HUES64 (cell line): ENCODE data around the gene HPDL.
"Not testable (repeated sequence)": the region's sequence is repeated elsewhere in the genome, so short reads cannot be mapped to it uniquely, and the experiment has no call there.

Source experiments
- H3K27ac ChIP-seq: 2 replicates; pipeline ENCODE4 v1.7.0; 2013; ENCODE audit warnings: low read depth, low read length, inconsistent platforms
- H3K27me3 ChIP-seq: 2 replicates; pipeline ENCODE4 v1.6.1; 2013; ENCODE audit warnings: mild to moderate bottlenecking, low read length; ENCODE audit not compliant: insufficient read depth
- H3K36me3 ChIP-seq: 2 replicates; pipeline ENCODE4 v1.6.1; 2013; ENCODE audit warnings: mild to moderate bottlenecking, low read length; ENCODE audit not compliant: insufficient read depth
- H3K4me1 ChIP-seq: 2 replicates; pipeline ENCODE4 v1.6.1; 2013; ENCODE audit warnings: mild to moderate bottlenecking, low read length, moderate library complexity; ENCODE audit not compliant: insufficient read depth
- H3K4me3 ChIP-seq: 2 replicates; pipeline ENCODE4 v1.5.1; 2013; ENCODE audit warnings: mild to moderate bottlenecking, low read length, moderate library complexity
- H3K9ac ChIP-seq: 2 replicates; pipeline ENCODE4 v1.6.1; 2013; ENCODE audit warnings: mild to moderate bottlenecking, low read depth, low read length
- H3K9me3 ChIP-seq: 2 replicates; pipeline ENCODE4 v1.6.1; 2013; ENCODE audit warnings: low read depth, low read length; ENCODE audit not compliant: insufficient read depth
- WGBS: fragments of 150-250, 120-280 bp; methylation state at CpG from one replicate; pipeline ENCODE4 v1.1.7; 2013; ENCODE audit warnings: missing lambda C conversion rate; 5-methylcytosine and 5-hydroxymethylcytosine counted together

HPDL gene

DNA sequence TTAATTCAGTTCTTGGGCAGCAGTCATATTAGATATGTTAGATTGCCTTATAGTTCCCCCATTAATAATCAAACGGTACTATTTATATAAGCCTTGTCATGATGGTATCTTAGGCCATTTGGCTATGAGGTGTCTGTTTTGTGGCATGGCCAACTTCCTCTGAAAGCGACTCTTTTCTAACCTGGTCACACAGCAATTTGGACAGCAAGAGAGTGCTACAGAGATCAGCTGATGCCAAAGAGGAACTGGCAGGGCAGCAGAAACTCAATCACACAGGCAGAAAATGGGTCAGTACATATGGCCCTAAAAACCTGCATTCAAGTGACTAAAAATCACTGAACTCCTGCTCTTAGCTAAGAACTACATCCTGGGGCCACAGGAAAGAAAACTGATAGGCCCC is 27.0 kb downstream of the HPDL start:
- Histone ChIP-seq H3K27ac (no peak overlapping the region), H3K9ac (no peak overlapping the region), H3K4me1 (no peaks in the 10 kb centered on the region), H3K27me3 (no peaks in the 10 kb centered on the region), H3K9me3 (no peaks in the 10 kb centered on the region), H3K4me3 (no peak overlapping the region), H3K36me3 (no peaks in the 10 kb centered on the region)
- WGBS, result 100% methylated on average over 2 of the region's 2 CpGs

DNA sequence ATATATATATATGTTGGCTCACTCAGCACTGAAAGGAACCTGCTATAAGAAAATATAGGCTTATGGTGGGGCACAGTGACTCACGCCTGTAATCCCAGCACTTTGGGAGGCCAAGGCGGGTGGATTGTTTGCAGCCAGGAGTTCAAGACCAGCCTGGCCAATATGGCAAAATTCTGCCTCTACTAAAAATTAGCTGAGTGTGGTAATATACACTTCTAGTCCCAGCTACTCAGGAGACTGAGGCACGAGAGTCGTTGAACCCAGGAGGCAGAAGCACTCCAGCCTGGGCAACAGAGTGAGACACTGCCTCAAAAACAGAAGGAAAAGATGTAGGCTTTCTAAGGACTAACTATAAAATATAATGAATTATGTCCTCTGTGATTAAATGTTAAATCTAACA is 28.1 kb downstream of the HPDL start:
- Histone ChIP-seq H3K9me3 (no peaks in the 10 kb centered on the region), H3K4me1 (peaks cover under 1% of the 10 kb centered on the region), H3K36me3 (no peaks in the 10 kb centered on the region), H3K4me3 (no peak overlapping the region), H3K27ac (no peak overlapping the region), H3K9ac (no peak overlapping the region), H3K27me3 (no peaks in the 10 kb centered on the region)
- WGBS, result 90% methylated on average over 4 of the region's 4 CpGs

- H3K27me3 ChIP-seq, result no peaks in the 10 kb centered on the region
- no peaks in the 10 kb centered on the region for H3K36me3 ChIP-seq
- no peaks in the 10 kb centered on the region for H3K9me3 ChIP-seq
- peaks cover 8% of the 10 kb centered on the region for H3K4me1 ChIP-seq
- H3K4me3 ChIP-seq, result no peak overlapping the region
- no peak overlapping the region for H3K9ac ChIP-seq
- 90% methylated on average over 2 of the region's 2 CpGs for WGBS
- H3K27ac ChIP-seq, result no peak overlapping the region
Observed at GRCh38 chr1:45355683-45356082, 29.0 kb downstream of the HPDL start.

DNA sequence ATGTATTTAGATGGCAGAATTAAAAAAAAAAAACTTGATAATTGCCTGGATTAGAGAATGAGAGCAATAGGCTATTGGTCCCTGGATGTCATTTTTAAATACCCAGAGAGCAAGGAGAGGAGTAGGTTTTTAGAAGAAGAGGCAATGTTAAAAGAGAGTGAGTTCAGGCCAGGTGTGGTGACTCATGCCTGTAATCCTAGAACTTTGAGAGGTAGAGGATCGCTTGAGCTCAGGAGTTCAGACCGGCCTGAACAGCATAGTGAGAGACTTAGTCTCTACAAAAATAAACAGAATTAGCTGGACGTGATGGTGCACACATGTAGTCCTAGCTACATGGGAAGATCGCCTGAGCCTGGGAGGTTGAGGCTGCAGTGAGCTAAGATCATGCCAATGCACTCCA is 29.5 kb downstream of the HPDL start:
- H3K27me3 ChIP-seq, result no peaks in the 10 kb centered on the region
- H3K9me3 ChIP-seq, result no peaks in the 10 kb centered on the region
- no peaks in the 10 kb centered on the region for H3K36me3 ChIP-seq
- 70% methylated on average over 4 of the region's 4 CpGs for WGBS
- no peak overlapping the region for H3K27ac ChIP-seq
- H3K4me3 ChIP-seq, result no peak overlapping the region
- H3K9ac ChIP-seq, result no peak overlapping the region
- peaks cover 10% of the 10 kb centered on the region for H3K4me1 ChIP-seq

DNA sequence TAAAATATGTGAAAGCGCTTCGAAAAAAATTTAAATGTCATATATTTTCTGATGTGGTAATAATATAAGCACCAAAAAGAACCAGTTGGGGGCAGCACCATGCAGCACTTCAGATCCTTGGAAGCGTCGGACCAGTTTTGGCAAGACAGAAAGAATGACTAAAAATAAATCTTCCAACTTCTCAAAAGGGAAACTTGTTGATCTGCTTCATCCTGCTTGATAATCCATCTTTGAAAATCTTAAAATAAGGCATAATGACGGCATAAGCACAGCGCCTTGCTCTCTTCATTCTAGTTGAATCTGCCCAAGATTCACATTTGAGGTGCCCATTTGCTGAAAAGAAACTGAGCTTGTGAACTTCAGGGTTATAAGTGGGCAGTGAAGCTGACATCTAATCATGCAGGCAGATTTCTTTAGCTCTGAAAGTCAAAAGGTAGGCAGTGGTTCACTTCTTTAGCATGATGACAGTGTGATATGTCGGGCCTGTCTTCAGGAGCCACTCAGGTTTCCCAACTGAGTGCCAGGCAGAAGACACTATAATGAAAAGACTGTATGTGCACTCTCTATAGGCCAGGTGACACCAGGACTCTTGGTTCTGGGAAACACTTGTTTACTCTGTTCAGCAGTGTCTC is 33.3 kb downstream of the HPDL start:
- Histone ChIP-seq H3K9ac (no peak overlapping the region), H3K27me3 (no peaks in the 10 kb centered on the region), H3K4me1 (peaks cover 15% of the 10 kb centered on the region), H3K4me3 (no peak overlapping the region), H3K9me3 (no peaks in the 10 kb centered on the region), H3K36me3 (no peaks in the 10 kb centered on the region), H3K27ac (peak overlapping the region; percentile 63; the same call in 1 of the 2 replicates)
- 48% methylated on average over 5 of the region's 7 CpGs for WGBS

GRCh38 chr1:45360981-45361380 is 34.3 kb downstream of the HPDL start:
- not testable (repeated sequence) for H3K9me3 ChIP-seq, H3K9ac ChIP-seq, H3K27me3 ChIP-seq, H3K27ac ChIP-seq, H3K36me3 ChIP-seq
- Histone ChIP-seq H3K4me1 (peaks cover 15% of the 10 kb centered on the region), H3K4me3 (peak overlapping the region; percentile 25; the same call in 1 of the 2 replicates)
- 45% methylated on average over 7 of the region's 7 CpGs for WGBS

DNA sequence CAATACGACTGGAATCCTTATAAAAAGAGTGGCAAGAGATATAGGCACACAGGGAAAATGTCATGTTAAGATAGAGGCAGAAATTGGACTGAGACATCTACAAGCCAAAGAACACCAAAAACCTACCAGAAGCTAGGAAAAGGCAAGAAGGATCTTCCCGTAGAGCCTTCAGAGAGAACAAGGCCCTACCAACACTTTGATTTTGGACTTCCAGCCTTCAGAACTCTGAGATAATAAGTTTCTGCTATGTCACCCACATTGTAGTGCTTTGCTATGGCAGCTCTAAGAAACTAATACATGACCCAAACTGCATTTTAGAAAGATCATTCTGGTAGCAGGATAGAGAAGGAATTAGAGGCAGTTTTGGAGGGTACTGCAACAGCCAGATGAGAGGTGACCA is 37.6 kb downstream of the HPDL start:
- no peaks in the 10 kb centered on the region for H3K27me3 ChIP-seq
- H3K9me3 ChIP-seq, result no peaks in the 10 kb centered on the region
- H3K9ac ChIP-seq, result no peak overlapping the region
- H3K4me1 ChIP-seq, result peaks cover 15% of the 10 kb centered on the region
- 92% methylated on average over 2 of the region's 2 CpGs for WGBS
- no peak overlapping the region for H3K4me3 ChIP-seq
- H3K36me3 ChIP-seq, result no peaks in the 10 kb centered on the region
- no peak overlapping the region for H3K27ac ChIP-seq

DNA sequence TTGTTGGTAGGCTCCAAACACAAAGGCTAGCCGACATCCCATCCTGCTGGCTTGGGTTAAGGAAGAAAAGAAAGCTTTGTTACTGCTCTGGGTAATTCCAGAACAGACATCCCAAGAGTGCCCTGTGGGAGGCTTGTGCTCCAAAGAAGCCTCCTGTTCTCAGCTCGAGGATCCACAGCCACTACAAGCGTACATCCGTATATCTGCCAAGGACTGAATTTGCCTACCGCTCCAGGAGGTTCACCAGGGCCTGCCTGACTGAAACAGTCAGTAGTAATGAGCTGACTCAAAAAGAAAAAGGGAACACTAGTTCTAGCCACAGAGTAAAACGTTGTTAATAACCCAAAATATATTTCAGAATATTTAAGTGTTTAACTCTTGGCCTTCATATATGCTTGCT is 38.4 kb downstream of the HPDL start:
- Histone ChIP-seq H3K27ac (no peak overlapping the region), H3K4me1 (peaks cover 13% of the 10 kb centered on the region), H3K9me3 (no peaks in the 10 kb centered on the region), H3K36me3 (no peaks in the 10 kb centered on the region), H3K9ac (no peak overlapping the region), H3K4me3 (no peak overlapping the region), H3K27me3 (no peaks in the 10 kb centered on the region)
- WGBS, result 84% methylated on average over 6 of the region's 6 CpGs

GRCh38 chr1:45370575-45370974 is 43.9 kb downstream of the HPDL start:
- no peak overlapping the region for H3K4me3 ChIP-seq
- H3K36me3 ChIP-seq, result no peaks in the 10 kb centered on the region
- H3K4me1 ChIP-seq, result no peaks in the 10 kb centered on the region
- H3K9ac ChIP-seq, result no peak overlapping the region
- no peak overlapping the region for H3K27ac ChIP-seq
- no peaks in the 10 kb centered on the region for H3K27me3 ChIP-seq
- H3K9me3 ChIP-seq, result no peaks in the 10 kb centered on the region

GRCh38 chr1:45373573-45373972 is 46.9 kb downstream of the HPDL start:
- Histone ChIP-seq H3K4me3 (no peak overlapping the region), H3K9ac (no peak overlapping the region), H3K27me3 (no peaks in the 10 kb centered on the region), H3K27ac (no peak overlapping the region), H3K9me3 (no peaks in the 10 kb centered on the region), H3K4me1 (no peaks in the 10 kb centered on the region), H3K36me3 (no peaks in the 10 kb centered on the region)

GRCh38 chr1:45375104-45376090 is 48.7 kb downstream of the HPDL start:
- no peaks in the 10 kb centered on the region for H3K36me3 ChIP-seq
- no peak overlapping the region for H3K9ac ChIP-seq
- H3K9me3 ChIP-seq, result no peaks in the 10 kb centered on the region
- H3K27me3 ChIP-seq, result no peaks in the 10 kb centered on the region
- H3K4me1 ChIP-seq, result no peaks in the 10 kb centered on the region
- 83% methylated on average over 3 of the region's 3 CpGs for WGBS
- H3K4me3 ChIP-seq, result no peak overlapping the region
- no peak overlapping the region for H3K27ac ChIP-seq
